Measurements from ENCODE around the gene ITPR2. TPM values are rescaled to one million over a fixed set of nuclear protein-coding genes. Genes with fewer than 3 reads are reported as not detected.

Gene ITPR2
- polyA plus RNA-seq, 2 of the 4 experiments (the other 2 are of a cell fraction), result 3.1 to 8.1 TPM

DNA sequence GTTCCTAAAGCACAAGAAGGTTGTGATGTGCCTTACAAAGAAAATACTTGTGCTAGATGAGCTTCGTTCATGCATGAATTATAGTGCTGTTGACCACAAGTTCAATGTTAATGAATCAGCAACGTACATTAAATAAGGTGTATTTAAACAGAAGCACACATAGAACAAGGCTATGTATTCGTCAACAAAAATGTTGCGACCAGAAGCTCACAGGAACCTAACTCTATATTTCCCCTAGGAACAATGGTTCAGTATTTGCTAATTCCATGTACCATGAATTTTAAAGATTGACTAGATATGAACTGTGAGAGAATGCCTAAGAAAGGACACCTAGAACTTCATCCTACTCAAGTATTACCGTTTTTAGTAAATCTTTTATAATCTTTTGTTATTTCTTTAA is 149.6 kb downstream of the ITPR2 start:
- ChIA-PET CTCF (interaction anchor here (1.0 to 1.7 kb wide), 3 partner anchors 18 to 564 kb away, joined by 3 to 6 read pairs (median 4); no protein-coding TSS in a partner anchor), POLR2A (no interaction called here)
- H3K4me1 ChIP-seq, result no peaks in the 10 kb centered on the region; the same call in 2 of the 3 replicates
- TF ChIP-seq NFE2L2 (conservative IDR thresholded peaks at IDR 0.05; ENCODE audit: low read length) (no peak), EP300 (IDR thresholded peaks at IDR 0.05) (no peak), ZSCAN20 (CRISPR knock-in tag; IDR thresholded peaks at IDR 0.05) (no peak), RAD21 (conservative IDR thresholded peaks at IDR 0.05 in 1 of 2, IDR thresholded peaks at IDR 0.05 in 1 of 2) (no peak)
- H3K4me3 ChIP-seq, result no peak overlapping the region
- no peak for ATAC-seq
- H3K27ac ChIP-seq, result no peak overlapping the region
- DNase-seq (ENCODE audit: low read depth in 1 of 2, low spot score in 1 of 2), result no peak
- H3K9me3 ChIP-seq, result 0 out of 3 replicates have a peak, but pooled peaks cover 2% of the 10 kb centered on the region
- no peak overlapping the region for H3K4me2 ChIP-seq
- WGBS (ENCODE audit: missing lambda C conversion rate), result 56% methylated on average over 5 of the region's 5 CpGs
- FAIRE-seq, result no peak

- Histone ChIP-seq H3K4me2 (no peak overlapping the region), H3K4me3 (no peak overlapping the region), H3K4me1 (no peaks in the 10 kb centered on the region), H3K27ac (no peak overlapping the region), H3K9me3 (0 out of 3 replicates have a peak, but pooled peaks cover 2% of the 10 kb centered on the region)
- no peak for FAIRE-seq
- 71% methylated on average over 3 of the region's 3 CpGs for WGBS (ENCODE audit: missing lambda C conversion rate)
- no peak for ATAC-seq
- ChIA-PET CTCF (interaction anchor here (0.9 to 1.6 kb wide), 4 partner anchors 20 to 238 kb away, joined by 3 to 4 read pairs (median 3); no protein-coding TSS in a partner anchor), POLR2A (no interaction called here)
- TF ChIP-seq NFE2L2 (conservative IDR thresholded peaks at IDR 0.05; ENCODE audit: low read length) (no peak), PHF8 (IDR thresholded peaks at IDR 0.05; ENCODE audit: borderline replicate concordance, low read depth) (no peak), TFCP2L1 (CRISPR knock-in tag; IDR thresholded peaks at IDR 0.05) (no peak), FOSB (CRISPR knock-in tag; IDR thresholded peaks at IDR 0.05) (no peak), ESRRA (IDR thresholded peaks at IDR 0.05; ENCODE audit: borderline replicate concordance, low read length) (no peak), RAD21 (conservative IDR thresholded peaks at IDR 0.05 in 1 of 2, IDR thresholded peaks at IDR 0.05 in 1 of 2) (no peak), CHD2 (IDR thresholded peaks at IDR 0.05; ENCODE audit: low read length, partially characterized antibody) (no peak), POLR2A (IDR thresholded peaks at IDR 0.05; ENCODE audit: low read length) (no peak), KDM1A (IDR thresholded peaks at IDR 0.05; ENCODE audit: low read depth) (no peak), PBX3 (IDR thresholded peaks at IDR 0.05) (no peak), NR3C1 (IDR thresholded peaks at IDR 0.05) (no peak)
- TF ChIP-seq, protein P1, sequence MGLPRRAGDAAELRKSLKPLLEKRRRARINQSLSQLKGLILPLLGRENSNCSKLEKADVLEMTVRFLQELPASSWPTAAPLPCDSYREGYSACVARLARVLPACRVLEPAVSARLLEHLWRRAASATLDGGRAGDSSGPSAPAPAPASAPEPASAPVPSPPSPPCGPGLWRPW (IDR thresholded peaks at IDR 0.05), result no peak
- TF ChIP-seq, protein P2, sequence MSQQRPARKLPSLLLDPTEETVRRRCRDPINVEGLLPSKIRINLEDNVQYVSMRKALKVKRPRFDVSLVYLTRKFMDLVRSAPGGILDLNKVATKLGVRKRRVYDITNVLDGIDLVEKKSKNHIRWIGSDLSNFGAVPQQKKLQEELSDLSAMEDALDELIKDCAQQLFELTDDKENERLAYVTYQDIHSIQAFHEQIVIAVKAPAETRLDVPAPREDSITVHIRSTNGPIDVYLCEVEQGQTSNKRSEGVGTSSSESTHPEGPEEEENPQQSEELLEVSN (IDR thresholded peaks at IDR 0.05; ENCODE audit: borderline replicate concordance, low read depth), result no peak
- TF ChIP-seq, protein P3, sequence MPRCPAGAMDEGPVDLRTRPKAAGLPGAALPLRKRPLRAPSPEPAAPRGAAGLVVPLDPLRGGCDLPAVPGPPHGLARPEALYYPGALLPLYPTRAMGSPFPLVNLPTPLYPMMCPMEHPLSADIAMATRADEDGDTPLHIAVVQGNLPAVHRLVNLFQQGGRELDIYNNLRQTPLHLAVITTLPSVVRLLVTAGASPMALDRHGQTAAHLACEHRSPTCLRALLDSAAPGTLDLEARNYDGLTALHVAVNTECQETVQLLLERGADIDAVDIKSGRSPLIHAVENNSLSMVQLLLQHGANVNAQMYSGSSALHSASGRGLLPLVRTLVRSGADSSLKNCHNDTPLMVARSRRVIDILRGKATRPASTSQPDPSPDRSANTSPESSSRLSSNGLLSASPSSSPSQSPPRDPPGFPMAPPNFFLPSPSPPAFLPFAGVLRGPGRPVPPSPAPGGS (IDR thresholded peaks at IDR 0.05), result no peak
- DNase-seq (ENCODE audit: low read depth in 1 of 2, low spot score in 1 of 2), result no peak
These were observed 152.1 kb downstream of the ITPR2 start for GRCh38 chr12:26680727-26681455.

GRCh38 chr12:26678697-26679660 is 154.0 kb downstream of the ITPR2 start:
- Histone ChIP-seq H3K27ac (no peak overlapping the region), H3K4me2 (no peak overlapping the region), H3K4me1 (no peaks in the 10 kb centered on the region), H3K4me3 (no peak overlapping the region), H3K9me3 (0 out of 3 replicates have a peak, but pooled peaks cover 2% of the 10 kb centered on the region)
- no peak for FAIRE-seq
- WGBS (ENCODE audit: missing lambda C conversion rate), result 61% methylated on average over 4 of the region's 4 CpGs
- DNase-seq (ENCODE audit: low read depth in 1 of 2, low spot score in 1 of 2), result no peak
- POLR2A ChIA-PET, result no interaction called here
- CTCF ChIA-PET, result interaction anchor here (0.8 to 0.9 kb wide), 3 partner anchors 20 to 32 kb away, joined by 3 read pairs; no protein-coding TSS in a partner anchor
- ATAC-seq, result peak in 1 of 2 experiments; percentile 48; a peak in 1 of 6 replicates
- TF ChIP-seq RNF2 (IDR thresholded peaks at IDR 0.05; ENCODE audit: borderline replicate concordance, low read depth), result no peak
- TF ChIP-seq MYC (IDR thresholded peaks at IDR 0.05; ENCODE audit: borderline replicate concordance, low read length), result no peak
- TF ChIP-seq SMC3 (IDR thresholded peaks at IDR 0.05), result no peak
- no peak for TF ChIP-seq EHF (CRISPR knock-in tag; IDR thresholded peaks at IDR 0.05)
- no peak for TF ChIP-seq HOXA7 (CRISPR knock-in tag; IDR thresholded peaks at IDR 0.05)
- no peak for TF ChIP-seq EHMT2 (IDR thresholded peaks at IDR 0.05; ENCODE audit: low read depth)
- no peak for TF ChIP-seq ZFP36 (IDR thresholded peaks at IDR 0.05; ENCODE audit: borderline replicate concordance, partially characterized antibody)
- TF ChIP-seq HOXB5 (CRISPR knock-in tag; IDR thresholded peaks at IDR 0.05), result no peak
- TF ChIP-seq ZC3H11A (IDR thresholded peaks at IDR 0.05), result no peak
- no peak for TF ChIP-seq ATOH8 (CRISPR knock-in tag; IDR thresholded peaks at IDR 0.05; ENCODE audit: low read depth)
- no peak for TF ChIP-seq ZSCAN20 (CRISPR knock-in tag; IDR thresholded peaks at IDR 0.05)
- TF ChIP-seq FOSL2 (IDR thresholded peaks at IDR 0.05), result no peak
- TF ChIP-seq FOSL2 (CRISPR knock-in tag; IDR thresholded peaks at IDR 0.05), result no peak
- TF ChIP-seq KDM1A (IDR thresholded peaks at IDR 0.05; ENCODE audit: low read depth), result no peak
- no peak for TF ChIP-seq NFE2L2 (conservative IDR thresholded peaks at IDR 0.05; ENCODE audit: low read length)

All from A549 (cell line).